ENCODE data around the gene SWAP70.

DNA sequence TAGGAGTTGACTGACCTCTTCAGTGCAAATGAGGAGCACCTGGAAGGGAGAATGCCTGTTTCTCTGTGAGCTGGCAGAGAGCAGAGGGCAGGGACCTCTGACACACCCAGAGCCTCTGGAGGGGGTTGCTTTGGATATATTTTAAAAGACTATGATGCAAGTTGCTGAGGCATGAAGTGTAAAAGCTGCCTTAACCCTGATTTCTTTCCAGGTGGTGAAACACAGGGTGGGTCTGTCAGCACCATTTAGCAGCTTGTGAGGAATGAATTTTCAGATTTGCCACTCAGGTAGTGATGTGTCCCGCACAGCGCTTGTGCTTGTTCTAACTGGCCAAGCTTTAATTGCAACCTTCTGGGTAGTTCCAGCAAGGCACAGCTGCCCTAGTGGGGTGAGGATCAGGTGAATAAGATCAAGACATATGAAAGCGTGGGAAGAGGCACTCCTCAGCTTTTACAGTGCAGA is 90.2 kb downstream of the SWAP70 start:
- no peak for TF ChIP-seq POLR2A (IDR thresholded peaks at IDR 0.05; ENCODE audit: insufficient read depth in 1 of 2, low read depth in 2 of 2, low read length in 2 of 2)
- TF ChIP-seq, protein P1, sequence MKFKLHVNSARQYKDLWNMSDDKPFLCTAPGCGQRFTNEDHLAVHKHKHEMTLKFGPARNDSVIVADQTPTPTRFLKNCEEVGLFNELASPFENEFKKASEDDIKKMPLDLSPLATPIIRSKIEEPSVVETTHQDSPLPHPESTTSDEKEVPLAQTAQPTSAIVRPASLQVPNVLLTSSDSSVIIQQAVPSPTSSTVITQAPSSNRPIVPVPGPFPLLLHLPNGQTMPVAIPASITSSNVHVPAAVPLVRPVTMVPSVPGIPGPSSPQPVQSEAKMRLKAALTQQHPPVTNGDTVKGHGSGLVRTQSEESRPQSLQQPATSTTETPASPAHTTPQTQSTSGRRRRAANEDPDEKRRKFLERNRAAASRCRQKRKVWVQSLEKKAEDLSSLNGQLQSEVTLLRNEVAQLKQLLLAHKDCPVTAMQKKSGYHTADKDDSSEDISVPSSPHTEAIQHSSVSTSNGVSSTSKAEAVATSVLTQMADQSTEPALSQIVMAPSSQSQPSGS (CRISPR knock-in tag; IDR thresholded peaks at IDR 0.05): no peak
- no peak for TF ChIP-seq NR2C2 (CRISPR knock-in tag; IDR thresholded peaks at IDR 0.05; ENCODE audit: borderline replicate concordance)
- TF ChIP-seq GTF2F1 (IDR thresholded peaks at IDR 0.05; ENCODE audit: low read length): no peak
- TF ChIP-seq, protein P2, sequence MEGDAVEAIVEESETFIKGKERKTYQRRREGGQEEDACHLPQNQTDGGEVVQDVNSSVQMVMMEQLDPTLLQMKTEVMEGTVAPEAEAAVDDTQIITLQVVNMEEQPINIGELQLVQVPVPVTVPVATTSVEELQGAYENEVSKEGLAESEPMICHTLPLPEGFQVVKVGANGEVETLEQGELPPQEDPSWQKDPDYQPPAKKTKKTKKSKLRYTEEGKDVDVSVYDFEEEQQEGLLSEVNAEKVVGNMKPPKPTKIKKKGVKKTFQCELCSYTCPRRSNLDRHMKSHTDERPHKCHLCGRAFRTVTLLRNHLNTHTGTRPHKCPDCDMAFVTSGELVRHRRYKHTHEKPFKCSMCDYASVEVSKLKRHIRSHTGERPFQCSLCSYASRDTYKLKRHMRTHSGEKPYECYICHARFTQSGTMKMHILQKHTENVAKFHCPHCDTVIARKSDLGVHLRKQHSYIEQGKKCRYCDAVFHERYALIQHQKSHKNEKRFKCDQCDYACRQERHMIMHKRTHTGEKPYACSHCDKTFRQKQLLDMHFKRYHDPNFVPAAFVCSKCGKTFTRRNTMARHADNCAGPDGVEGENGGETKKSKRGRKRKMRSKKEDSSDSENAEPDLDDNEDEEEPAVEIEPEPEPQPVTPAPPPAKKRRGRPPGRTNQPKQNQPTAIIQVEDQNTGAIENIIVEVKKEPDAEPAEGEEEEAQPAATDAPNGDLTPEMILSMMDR (CRISPR knock-in tag; IDR thresholded peaks at IDR 0.05): no peak
